SK-MEL-5 (cell line): Measurements from ENCODE around the gene TREML4. TPM values are rescaled to one million over a fixed set of nuclear protein-coding genes. Genes with fewer than 3 reads are reported as not detected.

Experiments used
- DNase-seq: peaks from one replicate; pipeline ENCODE4 v3.0.0-alpha.2; 2016; ENCODE audit warnings: low read depth, low spot score
- in situ Hi-C: cut with HindIII; loops from 2 replicates; pipeline ENCODE4 v1.10.0; 2016; ENCODE audit warnings: low sequenced_read_pairs, high pct_unique_total_duplicates, low pct_unique_long_range_greater_than_20kb
- total RNA-seq: library from RNA; depleted of rRNA; stranded (reverse); fragments of >200 nt; shearing (Covaris generic); gene quantifications from 2 replicates; pipeline ENCODE4 v1.2.3, GENCODE V29; 2014

Gene TREML4
- total RNA-seq, 1 experiment from 2014 or later = not detected

GRCh38 chr6:41269166-41269565 is 41.0 kb downstream of the TREML4 start:
- in situ Hi-C loops = no loop called here

DNA sequence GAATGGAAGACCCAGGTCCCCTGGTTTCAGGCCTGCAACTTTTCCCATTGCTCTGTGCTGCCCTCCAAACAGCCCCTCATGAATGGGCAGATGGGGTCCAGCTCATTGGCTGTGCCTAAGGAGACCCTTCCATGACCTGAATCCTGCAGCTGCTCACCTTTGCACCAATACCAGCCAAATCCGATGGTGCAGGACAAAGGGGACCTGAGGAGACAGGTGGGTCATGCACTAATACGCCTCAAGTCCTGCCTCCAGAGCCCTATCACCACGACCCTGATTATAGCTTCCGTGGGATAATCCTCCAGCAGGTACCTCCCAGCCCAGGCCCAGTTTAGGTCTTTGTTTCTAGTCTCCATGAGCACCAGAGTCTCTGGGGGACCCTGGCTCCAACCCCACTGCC is 41.6 kb downstream of the TREML4 start:
- in situ Hi-C loops = no loop called here
- no peak for DNase-seq

More at GRCh38 chr6:41269166-41269565, 41.0 kb downstream of the TREML4 start:
- no peak for DNase-seq

DNA sequence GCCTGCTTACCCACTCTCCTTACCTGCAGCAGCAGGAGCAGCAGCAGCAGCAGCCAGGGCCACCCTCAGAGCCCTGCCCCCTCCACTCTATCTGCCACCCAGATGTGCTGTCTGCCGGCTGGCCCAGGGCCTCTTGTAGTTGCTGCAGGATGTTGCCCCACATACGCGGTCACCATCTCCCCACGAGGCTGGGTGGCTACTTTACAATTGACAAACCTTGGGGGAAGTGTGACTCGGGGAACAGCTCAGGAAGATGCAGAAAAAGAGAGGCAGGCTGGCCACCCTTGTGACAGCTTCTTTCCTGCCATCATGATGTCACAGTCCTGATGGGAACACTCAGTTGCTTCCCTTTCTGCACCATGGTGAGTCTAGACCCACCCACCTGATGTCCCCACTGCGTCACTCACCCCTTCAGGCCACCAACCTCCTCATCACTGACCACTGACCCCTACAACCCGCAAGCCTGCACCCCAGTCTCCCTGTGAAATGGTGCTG is 43.8 kb downstream of the TREML4 start:
- in situ Hi-C loops = no loop called here
- no peak for DNase-seq

DNA sequence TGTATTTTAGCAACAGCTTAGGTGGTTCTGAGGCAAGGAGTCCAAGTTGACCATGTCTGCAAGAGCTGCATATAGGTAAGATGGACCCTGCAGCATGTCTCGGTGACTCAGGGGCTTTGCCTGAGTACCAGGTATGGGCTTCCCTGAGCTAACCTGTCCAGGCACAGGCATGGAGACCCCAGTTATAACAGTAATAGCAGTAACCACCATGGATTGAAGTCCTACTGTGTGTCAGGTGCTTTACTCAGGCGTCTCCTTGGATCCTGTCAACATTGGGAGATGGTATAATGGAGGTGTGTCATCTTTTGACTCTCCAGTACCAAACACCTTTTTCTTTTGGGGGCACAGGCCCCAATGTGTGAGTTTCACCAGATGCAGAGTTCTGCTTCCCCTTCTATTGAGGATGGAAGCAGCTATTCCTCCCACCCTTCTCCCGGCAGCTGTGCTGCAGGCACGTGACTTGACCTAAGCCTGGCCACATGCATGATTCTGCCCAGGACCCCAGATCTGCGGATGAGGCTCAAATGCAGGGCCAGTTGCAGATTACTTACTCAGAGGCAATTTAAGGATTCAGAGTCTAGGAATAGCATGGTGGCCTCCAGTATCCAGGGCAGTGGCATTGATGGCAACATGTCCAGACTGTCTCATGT is 44.6 kb downstream of the TREML4 start:
- no peak for DNase-seq
- in situ Hi-C loops = no loop called here

GRCh38 chr6:41273714-41274113 is 45.6 kb downstream of the TREML4 start:
- in situ Hi-C loops = no loop called here
- DNase-seq = no peak

GRCh38 chr6:41274256-41274655 is 46.1 kb downstream of the TREML4 start:
- in situ Hi-C loops = no loop called here
- DNase-seq = no peak

DNA sequence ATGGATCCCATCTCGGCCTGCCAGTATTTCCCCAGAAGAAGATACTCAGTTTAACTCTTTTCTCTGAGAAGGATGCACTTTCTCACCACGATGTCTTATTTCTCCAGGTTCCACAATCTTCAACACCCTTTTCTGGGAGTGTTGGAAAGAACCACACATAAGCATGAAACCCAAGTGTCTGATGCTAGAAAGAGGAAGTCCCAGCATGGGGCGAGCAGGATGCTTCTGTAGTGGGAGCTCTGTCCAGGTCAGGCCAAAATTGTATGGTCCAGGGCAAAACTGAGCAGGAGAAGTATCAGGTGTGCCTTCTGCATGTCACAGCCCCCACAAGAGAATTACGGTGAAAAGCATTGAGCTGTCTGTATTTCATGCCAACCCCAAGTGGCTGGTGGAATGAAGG is 47.3 kb downstream of the TREML4 start:
- in situ Hi-C loops = no loop called here
- DNase-seq = no peak

DNA sequence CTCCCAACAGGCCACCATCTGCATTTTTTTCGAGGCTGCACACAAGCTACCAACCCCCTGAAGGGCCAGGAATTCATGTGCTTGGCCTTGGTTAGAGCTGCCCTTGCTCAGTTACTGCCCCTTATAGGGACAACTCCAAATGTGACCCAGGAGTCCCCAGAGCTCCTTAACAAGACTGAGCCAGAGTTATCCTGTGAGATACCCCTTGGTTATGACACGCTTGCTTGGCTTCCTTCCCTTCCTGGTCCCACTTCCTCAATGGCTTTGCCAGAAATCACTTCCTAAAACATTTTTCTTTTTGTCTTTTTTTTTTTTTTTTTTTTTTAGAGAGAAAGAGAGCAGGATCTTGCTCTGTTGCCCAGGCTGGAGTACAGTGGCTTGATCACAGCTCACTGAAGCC is 49.5 kb downstream of the TREML4 start:
- in situ Hi-C loops = no loop called here
- DNase-seq = no peak

GRCh38 chr6:41278699-41279405 is 50.7 kb downstream of the TREML4 start:
- in situ Hi-C loops = no loop called here
- peak; percentile 68 for DNase-seq

- in situ Hi-C loops = no loop called here
- no peak for DNase-seq
These were observed 52.4 kb downstream of the TREML4 start for GRCh38 chr6:41280381-41281057.

DNA sequence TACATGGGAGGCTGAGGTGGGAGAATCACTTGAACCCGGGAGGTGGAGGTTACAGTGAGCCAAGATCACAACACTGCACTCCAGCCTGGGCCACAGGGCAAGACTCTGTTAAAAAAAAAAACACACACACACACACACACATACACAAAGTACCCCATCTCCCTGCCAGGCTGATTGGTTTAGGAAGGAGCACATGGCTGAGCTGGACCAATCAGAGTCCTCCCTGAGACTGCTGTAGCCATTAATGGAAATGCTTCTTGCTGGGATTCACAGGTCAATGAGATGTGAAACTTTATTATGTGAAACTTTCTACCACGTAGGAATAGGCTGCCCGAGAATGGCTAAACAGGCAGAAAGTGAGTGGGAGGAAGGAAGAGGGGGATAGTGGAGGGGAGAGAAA is 55.5 kb downstream of the TREML4 start:
- in situ Hi-C loops = no loop called here
- no peak for DNase-seq

GRCh38 chr6:41284726-41285125 is 56.6 kb downstream of the TREML4 start:
- in situ Hi-C loops = no loop called here
- DNase-seq = no peak

GRCh38 chr6:41286544-41287346 is 58.6 kb downstream of the TREML4 start, which contains the start of gene TREM1:
Gene TREM1 (minus strand): TSS chr6:41286682. CDS start chr6:41286655, 27 bp downstream.
- in situ Hi-C loops = no loop called here
- DNase-seq = no peak

GRCh38 chr6:41288030-41288753 is 60.0 kb downstream of the TREML4 start:
- in situ Hi-C loops = no loop called here

More at GRCh38 chr6:41288030-41288753, 60.0 kb downstream of the TREML4 start:
- DNase-seq = no peak
